ENCODE results near the gene MPRIP.
"Not testable (repeated sequence)": the region's sequence is repeated elsewhere in the genome, so short reads cannot be mapped to it uniquely, and the experiment has no call there.

DNA sequence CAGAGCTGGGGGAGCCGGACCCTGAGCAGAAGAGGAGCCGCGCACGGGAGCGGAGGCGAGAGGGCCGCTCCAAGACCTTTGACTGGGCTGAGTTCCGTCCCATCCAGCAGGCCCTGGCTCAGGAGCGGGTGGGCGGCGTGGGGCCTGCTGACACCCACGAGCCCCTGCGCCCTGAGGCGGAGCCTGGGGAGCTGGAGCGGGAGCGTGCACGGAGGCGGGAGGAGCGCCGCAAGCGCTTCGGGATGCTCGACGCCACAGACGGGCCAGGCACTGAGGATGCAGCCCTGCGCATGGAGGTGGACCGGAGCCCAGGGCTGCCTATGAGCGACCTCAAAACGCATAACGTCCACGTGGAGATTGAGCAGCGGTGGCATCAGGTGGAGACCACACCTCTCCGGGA, 116.2 kb downstream of the MPRIP start:
- TF ChIP-seq POLR2A (IDR thresholded peaks at IDR 0.05; ENCODE audit: low read depth, low read length); POLR2AphosphoS5 (IDR thresholded peaks at IDR 0.05; ENCODE audit: low read depth, low read length); TAF1 (IDR thresholded peaks at IDR 0.05; ENCODE audit: low read depth, low read length); SPI1 (IDR thresholded peaks at IDR 0.05; ENCODE audit: low read depth, low read length); PAX5 (IDR thresholded peaks at IDR 0.05; ENCODE audit: insufficient read depth, low read length, severe bottlenecking): not testable (repeated sequence)
